Measurements from ENCODE around the gene LRP5. TPM values are rescaled to one million over a fixed set of nuclear protein-coding genes. Genes with fewer than 3 reads are reported as not detected.

The LRP5 gene
- total RNA-seq, 1 experiment from 2014 or later: 55.2 TPM

GRCh38 chr11:68345776-68346461, 33.5 kb downstream of the LRP5 start:
- CTCF ChIA-PET: no interaction called here
- POLR2A ChIA-PET: no interaction called here
- intact Hi-C loops (cut with micrococcal nuclease): no loop called here
- Histone ChIP-seq H3K27ac (ENCODE audit: low read depth, low read length) (no peak overlapping the region), H3K4me1 (ENCODE audit: control insufficient read depth in 1 of 2, insufficient read depth in 2 of 2, low read length in 2 of 2) (peaks cover 32 to 39% of the 10 kb centered on the region in 2 experiments), H3K36me3 (ENCODE audit: control insufficient read depth in 1 of 2, insufficient read depth in 2 of 2, low read length in 2 of 2) (no peaks in the 10 kb centered on the region), H2AFZ (ENCODE audit: low read depth, low read length, poor library complexity, severe bottlenecking) (no peak overlapping the region), H3K4me3 (replicated peaks in 1 of 2; ENCODE audit: low read depth in 1 of 2, low read length in 2 of 2) (no peak overlapping the region), H4K20me1 (ENCODE audit: insufficient read depth) (no peaks in the 10 kb centered on the region), H3K4me2 (ENCODE audit: low read length) (no peak overlapping the region), H3K9ac (ENCODE audit: low read length) (no peak overlapping the region), H3K79me2 (ENCODE audit: insufficient read depth, low read length) (peaks cover 52% of the 10 kb centered on the region), H3K9me3 (ENCODE audit: control insufficient read depth in 1 of 2, insufficient read depth in 1 of 2, low read depth in 1 of 2, low read length in 2 of 2) (no peaks in the 10 kb centered on the region), H3K27me3 (ENCODE audit: insufficient read depth, low read length) (no peaks in the 10 kb centered on the region), H3K9me2 (ENCODE audit: insufficient read depth) (no peaks in the 10 kb centered on the region)
- BruUV-seq (replicated peaks): no TSS peak
- TF ChIP-seq YY1 (IDR thresholded peaks at IDR 0.05; ENCODE audit: extremely low read depth, insufficient replicate concordance, low read depth, low read length) (no peak), SP1 (IDR thresholded peaks at IDR 0.05; ENCODE audit: low read depth) (no peak), RAD21 (IDR thresholded peaks at IDR 0.05; ENCODE audit: low read depth) (no peak), CBX3 (IDR thresholded peaks at IDR 0.05; ENCODE audit: low read depth) (no peak), EZH2phosphoT487 (IDR thresholded peaks at IDR 0.05; ENCODE audit: borderline replicate concordance) (no peak), SRF (IDR thresholded peaks at IDR 0.05; ENCODE audit: low read depth) (no peak), REST (IDR thresholded peaks at IDR 0.05; ENCODE audit: low read depth) (no peak), POLR2AphosphoS5 (IDR thresholded peaks at IDR 0.05; ENCODE audit: low read depth, low read length) (no peak), CEBPB (IDR thresholded peaks at IDR 0.05; ENCODE audit: low read depth) (no peak), ZNF274 (IDR thresholded peaks at IDR 0.05; ENCODE audit: low read depth, low read length) (no peak), CTCF (IDR thresholded peaks at IDR 0.05 in 2 of 3, conservative IDR thresholded peaks at IDR 0.05 in 1 of 3; ENCODE audit: borderline replicate concordance in 1 of 3, insufficient read depth in 1 of 3, low read depth in 2 of 3, low read length in 2 of 3) (no peak), EGR1 (IDR thresholded peaks at IDR 0.05; ENCODE audit: low read depth) (no peak), POLR2A (IDR thresholded peaks at IDR 0.05; ENCODE audit: borderline replicate concordance, extremely low read depth, insufficient read depth, insufficient read length) (no peak), ZFX (IDR thresholded peaks at IDR 0.05) (no peak), FOSL1 (IDR thresholded peaks at IDR 0.05; ENCODE audit: low read depth) (no peak), MAX (IDR thresholded peaks at IDR 0.05) (no peak)
- RAD21 ChIA-PET (ENCODE audit: low non-redundant PET in 1 of 2, low total read pairs in 2 of 2, uncharacterized antibody in 2 of 2, unreplicated experiment in 2 of 2): no interaction called here
- ATAC-seq: no peak
- no peak for DNase-seq (ENCODE audit: low read depth, low spot score)

Measured in HCT116 (cell line).